ENCODE measurements around the gene HTT-AS. TPM values are rescaled to one million over a fixed set of nuclear protein-coding genes. Genes with fewer than 3 reads are reported as not detected.

The HTT-AS gene
- not detected for total RNA-seq

DNA sequence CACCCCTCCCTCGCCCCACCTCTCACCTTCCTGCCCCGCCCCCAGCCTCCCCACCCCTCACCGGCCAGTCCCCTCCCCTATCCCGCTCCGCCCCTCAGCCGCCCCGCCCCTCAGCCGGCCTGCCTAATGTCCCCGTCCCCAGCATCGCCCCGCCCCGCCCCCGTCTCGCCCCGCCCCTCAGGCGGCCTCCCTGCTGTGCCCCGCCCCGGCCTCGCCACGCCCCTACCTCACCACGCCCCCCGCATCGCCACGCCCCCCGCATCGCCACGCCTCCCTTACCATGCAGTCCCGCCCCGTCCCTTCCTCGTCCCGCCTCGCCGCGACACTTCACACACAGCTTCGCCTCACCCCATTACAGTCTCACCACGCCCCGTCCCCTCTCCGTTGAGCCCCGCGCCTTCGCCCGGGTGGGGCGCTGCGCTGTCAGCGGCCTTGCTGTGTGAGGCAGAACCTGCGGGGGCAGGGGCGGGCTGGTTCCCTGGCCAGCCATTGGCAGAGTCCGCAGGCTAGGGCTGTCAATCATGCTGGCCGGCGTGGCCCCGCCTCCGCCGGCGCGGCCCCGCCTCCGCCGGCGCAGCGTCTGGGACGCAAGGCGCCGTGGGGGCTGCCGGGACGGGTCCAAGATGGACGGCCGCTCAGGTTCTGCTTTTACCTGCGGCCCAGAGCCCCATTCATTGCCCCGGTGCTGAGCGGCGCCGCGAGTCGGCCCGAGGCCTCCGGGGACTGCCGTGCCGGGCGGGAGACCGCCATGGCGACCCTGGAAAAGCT, at the start of gene HTT-AS, which contains the start of gene HTT:
TSS of gene HTT-AS (minus strand) at position 461 of the 768 bp plus-strand sequence.
TSS of gene HTT (plus strand) at position 604 of the 768 bp plus-strand sequence. CDS start at position 749, 145 bp downstream.
- TF ChIP-seq EP300 (IDR thresholded peaks at IDR 0.05) (no peak), POLR2AphosphoS5 (IDR thresholded peaks at IDR 0.05) (peak; percentile 69), POLR2A (IDR thresholded peaks at IDR 0.05) (peak; percentile 72 to 86), CTCF (IDR thresholded peaks at IDR 0.05) (peak in 2 of 4 experiments; percentile 31 to 37)
- ATAC-seq, result peak; percentile 95
- Histone ChIP-seq H3K4me3 (peak within 1 kb of the TSS; percentile 57 to 68), H3K4me1 (peaks cover 0 to 51% (median 10%) of the 10 kb centered on the region in 3 donors), H3K9me3 (no peaks in the 10 kb centered on the region), H3K36me3 (no peaks in the 10 kb centered on the region), H3K27me3 (no peaks in the 10 kb centered on the region), H3K27ac (peak within 1 kb of the TSS; percentile 13 to 97 (median 90))
- no CpG with 5 or more reads among the region's 81 CpGs for WGBS, 2 donors (ENCODE audit: low coverage in 1 of 2)

DNA sequence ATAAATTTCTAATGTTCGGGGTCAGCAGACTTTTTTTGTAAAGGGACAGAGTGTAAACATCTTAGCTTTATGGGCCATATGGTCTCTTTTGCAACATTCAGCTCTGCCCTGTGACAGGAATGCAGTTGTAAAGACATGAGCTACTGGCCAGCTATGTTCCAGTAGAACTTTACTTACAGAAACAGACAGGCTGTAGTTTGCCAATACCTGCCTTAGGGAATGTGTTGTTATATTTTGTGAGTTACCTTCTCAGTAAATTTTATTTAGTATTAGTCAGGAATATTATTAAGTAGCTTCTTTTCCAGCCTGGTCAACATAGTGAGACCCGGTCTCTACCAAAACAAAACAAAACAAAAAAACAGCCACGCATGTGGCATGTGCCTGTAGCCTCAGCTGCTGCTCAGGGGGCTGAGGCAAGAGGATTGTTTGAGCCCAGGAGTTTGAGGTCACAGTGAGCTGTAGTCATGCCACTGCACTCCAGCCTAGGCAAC, 48.9 kb upstream of the HTT-AS start:
- Histone ChIP-seq H3K27ac (peak overlapping the region; percentile 67 to 87 (median 82)), H3K4me1 (peaks cover 10 to 61% (median 17%) of the 10 kb centered on the region in 3 donors), H3K9me3 (no peaks in the 10 kb centered on the region), H3K36me3 (peaks cover 0 to 42% of the 10 kb centered on the region in 2 donors), H3K4me3 (no peak overlapping the region), H3K27me3 (no peaks in the 10 kb centered on the region)
- ATAC-seq, result peak; percentile 67
- 38 to 51% methylated on average over 3 of the region's 3 CpGs for WGBS, 2 donors (ENCODE audit: low coverage in 1 of 2)
- no peak for TF ChIP-seq EP300 (IDR thresholded peaks at IDR 0.05)
- TF ChIP-seq CTCF (IDR thresholded peaks at IDR 0.05), result no peak
- TF ChIP-seq POLR2AphosphoS5 (IDR thresholded peaks at IDR 0.05), result no peak
- TF ChIP-seq POLR2A (IDR thresholded peaks at IDR 0.05), result no peak

GRCh38 chr4:3122081-3122563, 47.8 kb upstream of the HTT-AS start:
- Histone ChIP-seq H3K4me3 (no peak overlapping the region), H3K9me3 (no peaks in the 10 kb centered on the region), H3K27me3 (no peaks in the 10 kb centered on the region), H3K36me3 (peaks cover 0 to 37% of the 10 kb centered on the region in 2 donors), H3K27ac (peak overlapping the region; percentile 67 to 87 (median 82)), H3K4me1 (peaks cover 10 to 70% (median 17%) of the 10 kb centered on the region in 3 donors)
- WGBS, 2 donors (ENCODE audit: low coverage in 1 of 2), result 11 to 30% methylated on average over 6 to 7 of the region's 9 CpGs
- TF ChIP-seq EP300 (IDR thresholded peaks at IDR 0.05), result no peak
- no peak for TF ChIP-seq POLR2A (IDR thresholded peaks at IDR 0.05)
- no peak for TF ChIP-seq CTCF (IDR thresholded peaks at IDR 0.05)
- no peak for TF ChIP-seq POLR2AphosphoS5 (IDR thresholded peaks at IDR 0.05)
- ATAC-seq, result peak; percentile 64

GRCh38 chr4:3121596-3121995, 47.3 kb upstream of the HTT-AS start:
- Histone ChIP-seq H3K27me3 (no peaks in the 10 kb centered on the region), H3K4me1 (peaks cover 10 to 75% (median 21%) of the 10 kb centered on the region in 3 donors), H3K27ac (peak overlapping the region; percentile 67 to 87 (median 82)), H3K9me3 (no peaks in the 10 kb centered on the region), H3K36me3 (peaks cover 0 to 37% of the 10 kb centered on the region in 2 donors), H3K4me3 (no peak overlapping the region)
- TF ChIP-seq POLR2AphosphoS5 (IDR thresholded peaks at IDR 0.05) (no peak), POLR2A (IDR thresholded peaks at IDR 0.05) (no peak), CTCF (IDR thresholded peaks at IDR 0.05) (no peak), EP300 (IDR thresholded peaks at IDR 0.05) (no peak)
- WGBS, 2 donors (ENCODE audit: low coverage in 1 of 2), result 100% methylated on average over 1 of the region's 2 CpGs; no CpG with 5 or more reads in 1 of the 2 donors
- ATAC-seq, result no peak
